ENCODE measurements around the gene GPC6. TPM values are rescaled to one million over a fixed set of nuclear protein-coding genes. Genes with fewer than 3 reads are reported as not detected.

GPC6 gene
- total RNA-seq, 6 donors from 2014 or later: 1.3 to 7.3 (median 3.4) TPM

- Histone ChIP-seq H3K9me3 (no peaks in the 10 kb centered on the region), H3K27ac (peak overlapping the region in 1 of 4 donors; percentile 18), H3K36me3 (no peaks in the 10 kb centered on the region), H3K27me3 (no peaks in the 10 kb centered on the region), H3K4me3 (no peak overlapping the region), H3K4me1 (no peaks in the 10 kb centered on the region)
- DNase-seq: no peak
- 61 to 65% methylated on average over 10 of the region's 10 CpGs for WGBS, 2 donors
- no peak for TF ChIP-seq POLR2AphosphoS5 (IDR thresholded peaks at IDR 0.05)
- no peak for TF ChIP-seq CTCF (IDR thresholded peaks at IDR 0.05)
- no peak for TF ChIP-seq EP300 (IDR thresholded peaks at IDR 0.05)
- TF ChIP-seq POLR2A (IDR thresholded peaks at IDR 0.05): peak in 1 of 4 donors; percentile 17
- ATAC-seq (ENCODE audit: low FRiP score in 2 of 2): no peak
Measured at GRCh38 chr13:94323764-94324758, 1097.5 kb downstream of the GPC6 start.

GRCh38 chr13:94324767-94325540 is 1098.3 kb downstream of the GPC6 start:
- Histone ChIP-seq H3K27ac (no peak overlapping the region), H3K9me3 (no peaks in the 10 kb centered on the region), H3K36me3 (no peaks in the 10 kb centered on the region), H3K4me1 (no peaks in the 10 kb centered on the region), H3K4me3 (no peak overlapping the region), H3K27me3 (no peaks in the 10 kb centered on the region)
- DNase-seq (no peak), ATAC-seq (ENCODE audit: low FRiP score in 2 of 2) (no peak)
- no peak for TF ChIP-seq EP300 (IDR thresholded peaks at IDR 0.05)
- no peak for TF ChIP-seq POLR2AphosphoS5 (IDR thresholded peaks at IDR 0.05)
- no peak for TF ChIP-seq CTCF (IDR thresholded peaks at IDR 0.05)
- TF ChIP-seq POLR2A (IDR thresholded peaks at IDR 0.05): no peak
- WGBS, 2 donors: 80 to 81% methylated on average over 14 of the region's 14 CpGs

GRCh38 chr13:94325650-94326049 is 1099.0 kb downstream of the GPC6 start:
- Histone ChIP-seq H3K27ac (no peak overlapping the region), H3K36me3 (no peaks in the 10 kb centered on the region), H3K4me1 (peaks cover 0 to 4% (median 0%) of the 10 kb centered on the region in 4 donors), H3K9me3 (no peaks in the 10 kb centered on the region), H3K4me3 (no peak overlapping the region), H3K27me3 (no peaks in the 10 kb centered on the region)
- 81 to 92% methylated on average over 6 of the region's 6 CpGs for WGBS, 2 donors
- no peak for ATAC-seq (ENCODE audit: low FRiP score in 2 of 2)
- no peak for DNase-seq
- no peak for TF ChIP-seq POLR2AphosphoS5 (IDR thresholded peaks at IDR 0.05)
- TF ChIP-seq CTCF (IDR thresholded peaks at IDR 0.05): no peak
- TF ChIP-seq EP300 (IDR thresholded peaks at IDR 0.05): no peak
- TF ChIP-seq POLR2A (IDR thresholded peaks at IDR 0.05): no peak

GRCh38 chr13:94327318-94327717 is 1100.7 kb downstream of the GPC6 start:
- Histone ChIP-seq H3K27ac (no peak overlapping the region), H3K36me3 (no peaks in the 10 kb centered on the region), H3K4me1 (peaks cover 0 to 4% (median 0%) of the 10 kb centered on the region in 4 donors), H3K27me3 (no peaks in the 10 kb centered on the region), H3K9me3 (no peaks in the 10 kb centered on the region), H3K4me3 (no peak overlapping the region)
- DNase-seq (no peak), ATAC-seq (ENCODE audit: low FRiP score in 2 of 2) (no peak)
- WGBS, 2 donors: 34% methylated on average over 6 of the region's 6 CpGs
- TF ChIP-seq EP300 (IDR thresholded peaks at IDR 0.05): no peak
- TF ChIP-seq POLR2AphosphoS5 (IDR thresholded peaks at IDR 0.05): no peak
- no peak for TF ChIP-seq CTCF (IDR thresholded peaks at IDR 0.05)
- TF ChIP-seq POLR2A (IDR thresholded peaks at IDR 0.05): no peak
